GM12878 (cell line): ENCODE measurements around the gene KDM4D. TPM values are rescaled to one million over a fixed set of nuclear protein-coding genes. Genes with fewer than 3 reads are reported as not detected.

ENCODE experiments used
- ATAC-seq: fragments of 200-7000 bp; cut with Tn5 transposase; 3 replicates; pipeline ENCODE4 v1.9.1; 2020; ENCODE audit warnings: mild to moderate bottlenecking, moderate library complexity
- BruUV-seq: library from RNA; stranded (reverse); fragments of 400-500 nt; replicated peaks from 2 replicates; lab custom pipeline; 2021; lab: Mats Ljungman, UMichigan
- CTCF ChIA-PET: fragments of 300-600 bp; sonication (Branson Sonifier 250); formaldehyde crosslinking; extraction: SDS; loops from one replicate; lab custom pipeline; 2021; ENCODE audit warnings: inconsistent platforms; lab: Yijun Ruan, JAX
- POLR2A ChIA-PET: fragments of 350-600 bp; formaldehyde crosslinking; extraction: SDS; loops from one replicate; lab custom pipeline; 2021; ENCODE audit warnings: inconsistent platforms; lab: Charles Lee
- RAD21 ChIA-PET: fragments of 300-600 bp; sonication (Branson Sonifier 250); formaldehyde crosslinking; loops from one replicate; lab custom pipeline; 2023; ENCODE audit warnings: antibody characterized with exemption; ENCODE audit not compliant: unreplicated experiment; lab: Charles Lee
- SMC1A ChIA-PET: fragments of 300-600 bp; sonication (Branson Sonifier 250); formaldehyde crosslinking; loops from one replicate; lab custom pipeline; 2023; ENCODE audit not compliant: unreplicated experiment, uncharacterized antibody; lab: Charles Lee
- DNase-seq: peaks from one replicate; pipeline ENCODE4 v3.0.0-alpha.2; 2011; ENCODE audit warnings: low read depth, low spot score
- FAIRE-seq: peaks from 3 replicates; lab custom pipeline; 2011; peaks lifted over from hg19 to GRCh38; lab: Jason Lieb, UNC
- H2AFZ ChIP-seq: 2 replicates; pipeline ENCODE4 v1.6.0; 2011; ENCODE audit warnings: low read depth, low read length, control low read depth; ENCODE audit not compliant: control insufficient read depth
- H3K27ac ChIP-seq: 2 replicates; pipeline ENCODE4 v1.5.1; 2011; ENCODE audit warnings: control low read depth; ENCODE audit not compliant: control insufficient read depth, insufficient read depth
- H3K27me3 ChIP-seq, 2 experiments: replicated peaks in 1 of 2; 2 replicates each; pipeline versions ENCODE4 v1.6.0 to v1.6.1; 2011; ENCODE audit warnings: low read length in 1 of 2; ENCODE audit not compliant: control insufficient read depth in 2 of 2, insufficient read depth in 2 of 2
- H3K36me3 ChIP-seq, 2 experiments: 2 replicates each; pipeline ENCODE4 v1.5.1; 2011; ENCODE audit warnings: low read length in 1 of 2; ENCODE audit not compliant: control insufficient read depth in 2 of 2, insufficient read depth in 2 of 2
- H3K4me1 ChIP-seq: 2 replicates; pipeline ENCODE4 v1.6.1; 2011; ENCODE audit warnings: mild to moderate bottlenecking, low read length, moderate library complexity, mixed read lengths; ENCODE audit not compliant: control insufficient read depth, insufficient read depth
- H3K4me2 ChIP-seq: 2 replicates; pipeline ENCODE4 v1.6.0; 2011; ENCODE audit warnings: control low read depth; ENCODE audit not compliant: control insufficient read depth, insufficient read depth
- H3K4me3 ChIP-seq: fragments of 200-600 bp; sonication (generic); 2 replicates; pipeline ENCODE4 v1.5.1; 2016
- H3K79me2 ChIP-seq: 2 replicates; pipeline ENCODE4 v1.6.0; 2011; ENCODE audit warnings: low read length; ENCODE audit not compliant: control insufficient read depth, insufficient read depth
- H3K9ac ChIP-seq: 2 replicates; pipeline ENCODE4 v1.8.0; 2011; ENCODE audit warnings: low read length, control low read depth, mixed read lengths; ENCODE audit not compliant: control insufficient read depth, insufficient read depth
- H3K9me3 ChIP-seq: replicated peaks from 3 replicates; pipeline ENCODE4 v1.5.1; 2011; ENCODE audit warnings: mild to moderate bottlenecking, low read length; ENCODE audit not compliant: control insufficient read depth, insufficient read depth
- H4K20me1 ChIP-seq: 2 replicates; pipeline ENCODE4 v1.6.0; 2011; ENCODE audit not compliant: control insufficient read depth, insufficient read depth
- HDAC2 ChIP-seq: fragments of 200-600 bp; sonication (generic); IDR thresholded peaks from 2 replicates; pipeline ENCODE4 v1.6.1; 2017
- HSF1 ChIP-seq: fragments of 150-350 bp; IDR thresholded peaks from 2 replicates; pipeline ENCODE4 v1.6.1; 2014; ENCODE audit warnings: mild to moderate bottlenecking, low read depth, low read length
- MEF2B ChIP-seq: fragments of 450-650 bp; IDR thresholded peaks from 2 replicates; pipeline ENCODE4 v1.6.1; 2018; ENCODE audit warnings: mild to moderate bottlenecking, moderate library complexity; ENCODE audit not compliant: partially characterized antibody, poor library complexity, severe bottlenecking
- RAD21 ChIP-seq: IDR thresholded peaks from 2 replicates; pipeline ENCODE4 v1.6.1; 2011; ENCODE audit warnings: mild to moderate bottlenecking, low read depth, low read length, moderate library complexity; ENCODE audit not compliant: insufficient read depth
- RCOR1 ChIP-seq: conservative IDR thresholded peaks from 2 replicates; pipeline ENCODE4 v1.6.1; 2012; ENCODE audit warnings: low read depth, low read length, improper control_type of control experiment
- SMC3 ChIP-seq: IDR thresholded peaks from 2 replicates; pipeline ENCODE4 v1.6.1; 2011; ENCODE audit warnings: low read length, improper control_type of control experiment, borderline replicate concordance
- SP1 ChIP-seq: IDR thresholded peaks from one replicate; pipeline ENCODE4 v1.6.1; 2011; ENCODE audit warnings: low read depth, low read length
- SRF ChIP-seq, 2 experiments: IDR thresholded peaks; 2 replicates each; pipeline ENCODE4 v1.6.1; 2011; ENCODE audit warnings: low read depth in 2 of 2, low read length in 2 of 2, mild to moderate bottlenecking in 1 of 2, moderate library complexity in 1 of 2
- ZNF274 ChIP-seq: IDR thresholded peaks from one replicate; pipeline ENCODE4 v1.8.0; 2011; ENCODE audit not compliant: insufficient read length, insufficient read depth
- WGBS: methylation state at CpG from one replicate; pipeline ENCODE4 v1.1.6; 2016; ENCODE audit warnings: low lambda C conversion rate; ENCODE audit not compliant: insufficient replicate concordance, insufficient coverage; ENCODE audit errors: missing lambda C conversion rate; 5-methylcytosine and 5-hydroxymethylcytosine counted together
- in situ Hi-C: fragments of 300-500 bp; cut with MboI; formaldehyde crosslinking; loops from 9 replicates; pipeline ENCODE4 v1.14.3; 2018; ENCODE audit warnings: mixed read lengths
- intact Hi-C: fragments of 100-400 bp; cut with micrococcal nuclease; formaldehyde crosslinking; loops from one replicate; pipeline ENCODE4 v1.14.2; 2022; ENCODE audit not compliant: unreplicated experiment
- polyA plus RNA-seq, 11 experiments: library from polyadenylated mRNA; depleted of rRNA in 4 of 11; unstranded in 6 of 11; stranded (reverse) in 5 of 11; fragments of >200 nt; fragmentation: Nextera tagmentation in 4 of 11; fragmentation: Illumina TruSeq in 1 of 11; extraction: Ambion mirVana in 4 of 11; extraction: Trizol in 1 of 11; gene quantifications; 1 replicate in 1 of 11; 2 replicates in 10 of 11; pipeline versions ENCODE4 v1.2.1 to v1.2.3, GENCODE V29; 2011 to 2016; ENCODE audit warnings: inconsistent platforms in 2 of 11, missing spikeins in 2 of 11, low read depth in 1 of 11
- total RNA-seq, 4 experiments: library from RNA; depleted of rRNA in 3 of 4; stranded (reverse); fragments of >200 nt in 3 of 4; fragmentation: Illumina TruSeq in 1 of 4; extraction: Trizol in 1 of 4; gene quantifications; 2 replicates each; pipeline versions ENCODE4 v1.2.1 to v1.2.3, GENCODE V29; 2013 to 2021
- TF ChIP-seq, protein P1 (sequence below): fragments of 450-650 bp; formaldehyde crosslinking; IDR thresholded peaks from 2 replicates; pipeline ENCODE4 v1.5.0; 2022; ENCODE audit warnings: mild to moderate bottlenecking, missing genetic modification characterization

The KDM4D gene
- total and polyA plus RNA-seq, 10 of the 15 experiments (the other 5 are each of a cell fraction or from before 2014, with no cell fraction given), result 0.63 to 2.6 (median 1.3) TPM

DNA sequence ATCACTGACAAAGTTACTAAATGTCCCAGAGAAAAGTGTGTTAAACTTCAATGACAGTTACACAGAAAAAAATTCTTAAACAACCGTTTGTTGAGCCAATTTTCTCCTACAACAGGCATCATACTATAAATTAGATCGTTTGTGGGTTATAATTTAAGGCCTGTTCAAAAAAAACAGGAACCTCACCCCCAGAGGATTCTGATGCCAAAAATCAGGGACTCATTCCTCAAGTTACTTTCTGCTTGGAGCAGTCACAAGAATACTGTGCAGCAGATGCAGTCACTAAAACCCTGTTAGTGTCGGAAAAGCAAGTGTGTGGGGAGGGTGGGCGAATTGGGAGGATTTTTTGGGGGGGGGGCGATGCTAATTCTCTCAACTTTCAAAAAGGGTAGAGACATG is 810 bp upstream of the KDM4D start:
- Histone ChIP-seq H3K9ac (peak overlapping the region; percentile 88), H3K27ac (peak overlapping the region; percentile 63)
- TF ChIP-seq SP1, result no peak
- TF ChIP-seq, all 136 proteins: peak for 0
- Histone ChIP-seq H3K4me1 (no peaks in the 10 kb centered on the region), H3K4me2 (peak overlapping the region; percentile 45), H3K4me3 (peak overlapping the region; percentile 95), H3K9me3 (no peaks in the 10 kb centered on the region), H2AFZ (no peak overlapping the region), H3K79me2 (peaks cover 21% of the 10 kb centered on the region), H3K36me3 (peaks cover 0 to 10% of the 10 kb centered on the region in 2 experiments; a peak in 2 of 4 replicates), H3K27me3 (no peaks in the 10 kb centered on the region), H4K20me1 (no peaks in the 10 kb centered on the region)
- DNase-seq (no peak), FAIRE-seq (no peak), ATAC-seq (no peak)
- in situ Hi-C loops, result no loop called here
- BruUV-seq, result no TSS peak
- CTCF ChIA-PET, result interaction anchor here (0.7 to 2.3 kb wide), 3 partner anchors 11 to 164 kb away, joined by 4 to 9 read pairs (median 8); no protein-coding TSS in a partner anchor
- RAD21 ChIA-PET, result interaction anchor here (0.8 to 2.9 kb wide), 5 partner anchors 95 to 468 kb away, joined by 3 to 21 read pairs (median 3); partner anchors contain the start of gene SRSF8
- POLR2A ChIA-PET, result interaction anchor here (1.5 to 1.9 kb wide), 2 partner anchors 95 to 120 kb away, joined by 4 to 17 read pairs; partner anchors contain the start of gene SRSF8
- SMC1A ChIA-PET, result interaction anchor here (0.6 to 2.2 kb wide), 6 partner anchors 9 to 823 kb away, joined by 3 to 7 read pairs (median 4); partner anchors contain the start of gene ENDOD1
- WGBS, result 6% methylated on average over 4 of the region's 5 CpGs
- intact Hi-C loops, result no loop called here

- intact Hi-C loops, result no loop called here
- H3K4me3 ChIP-seq, result peak overlapping the region; percentile 95
- H3K9ac ChIP-seq, result peak overlapping the region; percentile 88
- in situ Hi-C loops, result no loop called here
- ChIA-PET RAD21 (interaction anchor here (1.5 to 2.9 kb wide), 2 partner anchors 93 to 169 kb away, joined by 4 to 21 read pairs; partner anchors contain the start of gene SRSF8), SMC1A (interaction anchor here (0.8 to 2.2 kb wide), 4 partner anchors 8 to 764 kb away, joined by 3 to 7 read pairs (median 6); no protein-coding TSS in a partner anchor), POLR2A (interaction anchor here (1.0 kb wide), 1 partner anchor 112 kb away, joined by 3 read pairs; no protein-coding TSS in a partner anchor), CTCF (interaction anchor here (0.9 to 3.3 kb wide), 5 partner anchors 12 to 731 kb away, joined by 3 to 18 read pairs (median 8); partner anchors contain the start of gene SRSF8)
- BruUV-seq, result no TSS peak
- H3K9me3 ChIP-seq, result no peaks in the 10 kb centered on the region
- H3K4me1 ChIP-seq, result no peaks in the 10 kb centered on the region
- 17% methylated on average over 6 of the region's 6 CpGs for WGBS
- H2AFZ ChIP-seq, result peak overlapping the region; percentile 96
- FAIRE-seq (no peak), DNase-seq (no peak), ATAC-seq (no peak)
- no peaks in the 10 kb centered on the region; a peak in 1 of 4 replicates for H3K36me3 ChIP-seq
- peak overlapping the region; percentile 78; the same call in 1 of the 2 replicates for H3K27ac ChIP-seq
- H4K20me1 ChIP-seq, result no peaks in the 10 kb centered on the region
- H3K27me3 ChIP-seq, result no peaks in the 10 kb centered on the region
- peaks cover 21% of the 10 kb centered on the region for H3K79me2 ChIP-seq
- peak overlapping the region; percentile 59 for H3K4me2 ChIP-seq
- TF ChIP-seq RCOR1 (no peak), HSF1 (no peak), MEF2B (no peak), SMC3 (no peak), SRF (IDR thresholded peaks at IDR 0.05; ENCODE audit: low read depth in 2 of 2, low read length in 2 of 2) (no peak), HDAC2 (no peak), RAD21 (no peak), SP1 (no peak), ZNF274 (no peak)
- TF ChIP-seq, protein P1, sequence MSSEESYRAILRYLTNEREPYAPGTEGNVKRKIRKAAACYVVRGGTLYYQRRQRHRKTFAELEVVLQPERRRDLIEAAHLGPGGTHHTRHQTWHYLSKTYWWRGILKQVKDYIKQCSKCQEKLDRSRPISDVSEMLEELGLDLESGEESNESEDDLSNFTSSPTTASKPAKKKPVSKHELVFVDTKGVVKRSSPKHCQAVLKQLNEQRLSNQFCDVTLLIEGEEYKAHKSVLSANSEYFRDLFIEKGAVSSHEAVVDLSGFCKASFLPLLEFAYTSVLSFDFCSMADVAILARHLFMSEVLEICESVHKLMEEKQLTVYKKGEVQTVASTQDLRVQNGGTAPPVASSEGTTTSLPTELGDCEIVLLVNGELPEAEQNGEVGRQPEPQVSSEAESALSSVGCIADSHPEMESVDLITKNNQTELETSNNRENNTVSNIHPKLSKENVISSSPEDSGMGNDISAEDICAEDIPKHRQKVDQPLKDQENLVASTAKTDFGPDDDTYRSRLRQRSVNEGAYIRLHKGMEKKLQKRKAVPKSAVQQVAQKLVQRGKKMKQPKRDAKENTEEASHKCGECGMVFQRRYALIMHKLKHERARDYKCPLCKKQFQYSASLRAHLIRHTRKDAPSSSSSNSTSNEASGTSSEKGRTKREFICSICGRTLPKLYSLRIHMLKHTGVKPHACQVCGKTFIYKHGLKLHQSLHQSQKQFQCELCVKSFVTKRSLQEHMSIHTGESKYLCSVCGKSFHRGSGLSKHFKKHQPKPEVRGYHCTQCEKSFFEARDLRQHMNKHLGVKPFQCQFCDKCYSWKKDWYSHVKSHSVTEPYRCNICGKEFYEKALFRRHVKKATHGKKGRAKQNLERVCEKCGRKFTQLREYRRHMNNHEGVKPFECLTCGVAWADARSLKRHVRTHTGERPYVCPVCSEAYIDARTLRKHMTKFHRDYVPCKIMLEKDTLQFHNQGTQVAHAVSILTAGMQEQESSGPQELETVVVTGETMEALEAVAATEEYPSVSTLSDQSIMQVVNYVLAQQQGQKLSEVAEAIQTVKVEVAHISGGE (CRISPR knock-in tag), result no peak
These were observed 669 bp downstream of the KDM4D start for GRCh38 chr11:94974178-94974577.
